ENCODE measurements around the gene PRR35.

- TF ChIP-seq, protein P1, sequence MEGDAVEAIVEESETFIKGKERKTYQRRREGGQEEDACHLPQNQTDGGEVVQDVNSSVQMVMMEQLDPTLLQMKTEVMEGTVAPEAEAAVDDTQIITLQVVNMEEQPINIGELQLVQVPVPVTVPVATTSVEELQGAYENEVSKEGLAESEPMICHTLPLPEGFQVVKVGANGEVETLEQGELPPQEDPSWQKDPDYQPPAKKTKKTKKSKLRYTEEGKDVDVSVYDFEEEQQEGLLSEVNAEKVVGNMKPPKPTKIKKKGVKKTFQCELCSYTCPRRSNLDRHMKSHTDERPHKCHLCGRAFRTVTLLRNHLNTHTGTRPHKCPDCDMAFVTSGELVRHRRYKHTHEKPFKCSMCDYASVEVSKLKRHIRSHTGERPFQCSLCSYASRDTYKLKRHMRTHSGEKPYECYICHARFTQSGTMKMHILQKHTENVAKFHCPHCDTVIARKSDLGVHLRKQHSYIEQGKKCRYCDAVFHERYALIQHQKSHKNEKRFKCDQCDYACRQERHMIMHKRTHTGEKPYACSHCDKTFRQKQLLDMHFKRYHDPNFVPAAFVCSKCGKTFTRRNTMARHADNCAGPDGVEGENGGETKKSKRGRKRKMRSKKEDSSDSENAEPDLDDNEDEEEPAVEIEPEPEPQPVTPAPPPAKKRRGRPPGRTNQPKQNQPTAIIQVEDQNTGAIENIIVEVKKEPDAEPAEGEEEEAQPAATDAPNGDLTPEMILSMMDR (IDR thresholded peaks at IDR 0.05) = no peak
- no peak for TF ChIP-seq EP300 (IDR thresholded peaks at IDR 0.05)
Measured at GRCh38 chr16:518858-519257, 41.3 kb upstream of the PRR35 start.

Measured in stomach (tissue), 4 donors.